ENCODE data around the gene USP15.

The USP15 gene

GRCh38 chr12:62370189-62370588 lies 110.0 kb downstream of the USP15 start:
- no peaks in the 10 kb centered on the region for H3K27me3 ChIP-seq (replicated peaks; ENCODE audit: control insufficient read depth, insufficient read depth, low read length)
- no peak for DNase-seq (ENCODE audit: extremely low read depth, insufficient read length)
- H3K4me3 ChIP-seq (replicated peaks; ENCODE audit: low read depth, low read length): no peak overlapping the region
- no peaks in the 10 kb centered on the region for H3K36me3 ChIP-seq (ENCODE audit: control insufficient read depth, insufficient read depth, low read length)
- no peak for TF ChIP-seq CTCF (IDR thresholded peaks at IDR 0.05; ENCODE audit: insufficient read depth, low read length, poor library complexity, severe bottlenecking)

- no peak for TF ChIP-seq CTCF (IDR thresholded peaks at IDR 0.05; ENCODE audit: insufficient read depth, low read length, poor library complexity, severe bottlenecking)
- DNase-seq (ENCODE audit: extremely low read depth, insufficient read length): no peak
- H3K36me3 ChIP-seq (ENCODE audit: control insufficient read depth, insufficient read depth, low read length): no peaks in the 10 kb centered on the region
- no peaks in the 10 kb centered on the region for H3K27me3 ChIP-seq (replicated peaks; ENCODE audit: control insufficient read depth, insufficient read depth, low read length)
- H3K4me3 ChIP-seq (replicated peaks; ENCODE audit: low read depth, low read length): no peak overlapping the region
Observed at GRCh38 chr12:62371661-62372060, 111.5 kb downstream of the USP15 start.

- no peak for TF ChIP-seq CTCF (IDR thresholded peaks at IDR 0.05; ENCODE audit: insufficient read depth, low read length, poor library complexity, severe bottlenecking)
- no peak for DNase-seq (ENCODE audit: extremely low read depth, insufficient read length)
- no peaks in the 10 kb centered on the region for H3K36me3 ChIP-seq (ENCODE audit: control insufficient read depth, insufficient read depth, low read length)
- no peaks in the 10 kb centered on the region for H3K27me3 ChIP-seq (replicated peaks; ENCODE audit: control insufficient read depth, insufficient read depth, low read length)
- no peak overlapping the region for H3K4me3 ChIP-seq (replicated peaks; ENCODE audit: low read depth, low read length)
Observed at GRCh38 chr12:62372134-62372533, 111.9 kb downstream of the USP15 start.

- Histone ChIP-seq H3K36me3 (ENCODE audit: control insufficient read depth, insufficient read depth, low read length) (no peaks in the 10 kb centered on the region), H3K4me3 (replicated peaks; ENCODE audit: low read depth, low read length) (no peak overlapping the region), H3K27me3 (replicated peaks; ENCODE audit: control insufficient read depth, insufficient read depth, low read length) (no peaks in the 10 kb centered on the region)
- no peak for TF ChIP-seq CTCF (IDR thresholded peaks at IDR 0.05; ENCODE audit: insufficient read depth, low read length, poor library complexity, severe bottlenecking)
- no peak for DNase-seq (ENCODE audit: extremely low read depth, insufficient read length)
Observed at GRCh38 chr12:62372825-62373224, 112.6 kb downstream of the USP15 start.

GRCh38 chr12:62375603-62376002 lies 115.4 kb downstream of the USP15 start:
- no peak for DNase-seq (ENCODE audit: extremely low read depth, insufficient read length)
- Histone ChIP-seq H3K36me3 (ENCODE audit: control insufficient read depth, insufficient read depth, low read length) (no peaks in the 10 kb centered on the region), H3K27me3 (replicated peaks; ENCODE audit: control insufficient read depth, insufficient read depth, low read length) (no peaks in the 10 kb centered on the region), H3K4me3 (replicated peaks; ENCODE audit: low read depth, low read length) (no peak overlapping the region)
- no peak for TF ChIP-seq CTCF (IDR thresholded peaks at IDR 0.05; ENCODE audit: insufficient read depth, low read length, poor library complexity, severe bottlenecking)

GRCh38 chr12:62379026-62379722 lies 119.0 kb downstream of the USP15 start:
- H3K27me3 ChIP-seq (replicated peaks; ENCODE audit: control insufficient read depth, insufficient read depth, low read length): no peaks in the 10 kb centered on the region
- no peak overlapping the region for H3K4me3 ChIP-seq (replicated peaks; ENCODE audit: low read depth, low read length)
- DNase-seq (ENCODE audit: extremely low read depth, insufficient read length): no peak
- no peak for TF ChIP-seq CTCF (IDR thresholded peaks at IDR 0.05; ENCODE audit: insufficient read depth, low read length, poor library complexity, severe bottlenecking)
- peaks cover 2% of the 10 kb centered on the region; the same call in 1 of the 2 replicates for H3K36me3 ChIP-seq (ENCODE audit: control insufficient read depth, insufficient read depth, low read length)
